H1 (cell line): ENCODE results near the gene DVL2. TPM values are rescaled to one million over a fixed set of nuclear protein-coding genes. Genes with fewer than 3 reads are reported as not detected.

Experiments
- CTCF ChIP-seq, 3 experiments: IDR thresholded peaks; 1 replicate in 2 of 3; 2 replicates in 1 of 3; pipeline versions ENCODE4 v1.5.1 to v1.6.1; 2011; ENCODE audit warnings: low read length in 3 of 3, mild to moderate bottlenecking in 3 of 3, inconsistent platforms in 2 of 3, low read depth in 1 of 3, moderate library complexity in 1 of 3; ENCODE audit not compliant: insufficient read depth in 1 of 3; ENCODE audit errors: control extremely low read depth in 1 of 3
- EZH2 ChIP-seq: fragments of 200-600 bp; sonication (generic); IDR thresholded peaks from 2 replicates; pipeline ENCODE4 v1.7.1; 2012; ENCODE audit warnings: low read depth, mild to moderate bottlenecking, moderate library complexity, low read length, inconsistent platforms; ENCODE audit not compliant: severe bottlenecking
- KDM1A ChIP-seq: fragments of 200-600, 300-600 bp; sonication (generic); IDR thresholded peaks from 2 replicates; pipeline ENCODE4 v1.7.1; 2016; ENCODE audit warnings: mild to moderate bottlenecking, low read length, borderline replicate concordance
- MAX ChIP-seq: IDR thresholded peaks from 2 replicates; pipeline ENCODE4 v1.6.1; 2012; ENCODE audit warnings: inconsistent platforms
- POLR2A ChIP-seq, 2 experiments: IDR thresholded peaks; 1 replicate in 1 of 2; 2 replicates in 1 of 2; pipeline ENCODE4 v1.6.1; 2011; ENCODE audit warnings: low read depth in 2 of 2, low read length in 2 of 2, mild to moderate bottlenecking in 2 of 2; ENCODE audit errors: control extremely low read depth in 1 of 2
- SIX5 ChIP-seq: IDR thresholded peaks from 2 replicates; pipeline ENCODE4 v1.6.1; 2011; ENCODE audit warnings: mild to moderate bottlenecking, low read depth, low read length
- SP2 ChIP-seq: IDR thresholded peaks from 2 replicates; pipeline ENCODE4 v1.6.1; 2012; ENCODE audit warnings: mild to moderate bottlenecking, low read length, inconsistent platforms
- polyA plus RNA-seq, 7 experiments: library from polyadenylated mRNA; depleted of rRNA in 3 of 7; stranded (reverse) in 5 of 7; unstranded in 2 of 7; fragments of >200 nt in 5 of 7; fragments of 200-250 nt in 2 of 7; gene quantifications; 1 replicate in 5 of 7; 2 replicates in 1 of 7; 4 replicates in 1 of 7; pipeline versions ENCODE4 v1.2.1 to v1.2.3, GENCODE V29; 2011 to 2013; ENCODE audit warnings: missing spikeins in 2 of 7, mixed read lengths in 2 of 7
- total RNA-seq: library from RNA; stranded (reverse); fragmentation: NEBNext Ultra II Directional; extraction: Animal tissue kit (Norgen Biotek cat#: 25700); gene quantifications from 2 replicates; pipeline ENCODE4 v1.2.1, GENCODE V29; 2021

The DVL2 gene
- total and polyA plus RNA-seq, 2 of the 8 experiments (the other 6 are each of a cell fraction or from before 2014, with no cell fraction given): 19.0 to 59.6 TPM

GRCh38 chr17:7250695-7251627, 16.6 kb upstream of the DVL2 start (continued):
- no peak for TF ChIP-seq CTCF (IDR thresholded peaks at IDR 0.05; ENCODE audit: control extremely low read depth in 1 of 3, insufficient read depth in 1 of 3, low read depth in 1 of 3, low read length in 3 of 3)
- TF ChIP-seq EZH2: no peak
- TF ChIP-seq SIX5: no peak
- TF ChIP-seq MAX: no peak
- no peak for TF ChIP-seq POLR2A (IDR thresholded peaks at IDR 0.05; ENCODE audit: control extremely low read depth in 1 of 2, low read depth in 2 of 2, low read length in 2 of 2)
- no peak for TF ChIP-seq KDM1A
- no peak for TF ChIP-seq SP2
